HG03159 (cell line): ENCODE measurements around the gene HNRNPDL.
"Not testable (repeated sequence)": the region's sequence is repeated elsewhere in the genome, so short reads cannot be mapped to it uniquely, and the experiment has no call there.

Experiments
- ATAC-seq: cut with Tn5 transposase; IDR thresholded peaks from one replicate; pipeline ENCODE4 v1.9.1; 2021; ENCODE audit warnings: mild to moderate bottlenecking, moderate library complexity; ENCODE audit not compliant: unreplicated experiment

HNRNPDL gene

DNA sequence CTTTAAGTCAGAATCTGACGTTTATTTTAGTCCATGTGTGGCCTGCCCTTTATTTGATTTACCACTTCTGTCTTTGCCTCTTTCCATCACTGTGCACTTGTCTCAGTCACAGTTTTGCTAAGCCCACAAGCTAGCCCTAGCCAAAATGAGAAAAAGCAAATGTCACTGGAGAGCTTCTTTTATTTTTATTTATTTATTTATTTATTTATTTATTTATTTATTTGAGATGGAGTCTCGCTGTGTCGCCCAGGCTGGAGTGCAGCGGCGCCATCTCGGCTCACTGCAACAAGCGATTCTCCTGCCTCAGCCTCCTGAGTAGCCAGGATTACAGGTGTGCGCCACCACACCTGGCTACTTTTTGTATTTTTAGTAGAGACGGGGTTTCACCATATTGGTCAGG lies 40.2 kb downstream of the HNRNPDL start:
- ATAC-seq: not testable (repeated sequence)

DNA sequence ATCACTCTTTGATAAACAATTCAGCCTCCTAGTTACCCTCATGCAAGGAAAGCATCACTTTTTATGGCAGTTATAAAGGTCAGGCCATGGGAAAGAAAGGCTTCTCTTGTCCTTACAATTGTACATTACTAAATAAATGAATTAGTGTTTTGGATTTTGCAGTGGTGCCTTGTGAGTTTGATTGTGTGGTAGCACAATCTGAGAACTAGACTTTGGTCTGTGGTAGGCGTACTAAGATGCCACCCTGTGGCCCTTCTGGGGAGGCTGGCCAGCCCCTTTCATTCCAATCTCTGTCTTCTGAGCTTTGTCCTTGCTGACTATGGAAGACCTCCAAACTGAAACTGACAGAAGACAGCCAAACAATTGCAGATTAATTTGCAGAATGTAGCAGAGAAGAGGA lies 41.9 kb downstream of the HNRNPDL start:
- no peak for ATAC-seq

GRCh38 chr4:82386312-82386711 lies 44.0 kb downstream of the HNRNPDL start:
- not testable (repeated sequence) for ATAC-seq

DNA sequence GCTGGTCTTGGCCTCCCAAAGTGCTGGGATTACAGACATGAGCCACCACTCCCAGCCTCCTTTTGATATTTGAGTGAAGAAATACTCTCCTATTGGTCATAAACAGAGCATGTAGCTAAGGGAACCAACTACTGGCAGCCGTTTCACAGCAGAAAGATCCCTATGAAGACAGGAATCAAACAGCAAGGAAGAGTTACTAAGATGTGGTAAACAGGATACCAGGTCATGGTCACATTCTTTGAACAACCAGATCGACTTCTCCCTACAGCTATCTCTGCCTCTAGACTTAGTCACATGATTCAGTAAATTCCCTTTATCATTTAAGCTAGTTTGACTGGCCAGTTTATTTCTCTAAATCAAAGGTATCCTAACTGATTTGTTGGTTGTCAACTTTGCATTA lies 47.5 kb downstream of the HNRNPDL start:
- ATAC-seq: no peak

- no peak for ATAC-seq
Measured at GRCh38 chr4:82381661-82382296, 48.5 kb downstream of the HNRNPDL start.

DNA sequence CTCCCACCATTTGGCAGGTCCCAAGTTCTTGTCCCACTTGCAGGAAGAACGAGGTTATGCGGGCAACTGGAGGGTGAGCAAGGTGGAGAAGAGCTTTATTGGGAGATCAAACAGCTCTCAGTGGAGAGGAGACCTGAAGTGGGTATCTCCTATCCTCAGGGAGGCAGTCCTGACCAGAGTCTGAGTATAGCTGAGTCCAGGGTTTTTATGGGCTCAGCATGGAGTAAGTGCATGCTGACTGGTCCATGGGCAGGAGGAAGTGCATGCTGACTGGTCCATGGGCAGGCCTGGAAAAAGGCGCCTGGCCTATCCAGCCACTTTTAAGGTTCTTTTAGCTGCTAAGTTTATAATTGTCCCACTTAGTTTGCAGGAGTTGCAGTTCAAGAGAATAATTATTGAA lies 49.0 kb downstream of the HNRNPDL start:
- ATAC-seq: no peak

GRCh38 chr4:82380831-82381230 lies 49.4 kb downstream of the HNRNPDL start:
- no peak for ATAC-seq

- ATAC-seq: no peak
Measured at GRCh38 chr4:82380344-82380743, 49.9 kb downstream of the HNRNPDL start.

- no peak for ATAC-seq
Measured at GRCh38 chr4:82376109-82376508, 54.2 kb downstream of the HNRNPDL start.

GRCh38 chr4:82373816-82374625 lies 56.2 kb downstream of the HNRNPDL start, which contains the start of gene HNRNPD:
HNRNPD (minus strand) TSS chr4:82373991; CDS start chr4:82373678, 313 bp downstream.
- peak; percentile 93 for ATAC-seq

DNA sequence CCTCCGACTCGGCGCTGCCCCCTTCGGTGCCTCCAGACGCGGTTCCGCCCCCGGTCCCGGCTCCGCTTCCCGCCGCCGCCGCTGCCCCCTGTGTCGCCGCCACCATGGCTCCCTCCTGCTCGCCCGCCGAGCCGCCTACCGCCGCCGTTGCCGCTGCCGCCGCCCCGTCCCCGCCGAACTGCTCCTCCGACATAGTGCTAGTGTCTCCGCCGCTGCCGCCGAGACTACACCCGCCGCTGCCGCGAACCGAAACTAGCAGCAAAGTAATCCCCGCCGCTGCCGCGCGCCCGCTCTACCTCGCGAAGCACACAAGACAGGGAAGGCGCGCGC lies 56.8 kb downstream of the HNRNPDL start:
- ATAC-seq: peak; percentile 26
